PFSK-1 (cell line): ENCODE measurements around the gene FGGY.

ENCODE experiments used
- FOXP2 ChIP-seq: optimal IDR thresholded peaks from 2 replicates; pipeline ENCODE3; 2011; ENCODE audit warnings: borderline replicate concordance, control low read depth, inconsistent platforms; ENCODE audit not compliant: insufficient read depth; ENCODE audit errors: extremely low read length, extremely low read depth
- POLR2AphosphoS5 ChIP-seq: IDR thresholded peaks from 2 replicates; pipeline ENCODE4 v1.6.1; 2012; ENCODE audit warnings: low read depth, mild to moderate bottlenecking, control low read depth, low read length, moderate library complexity
- REST ChIP-seq, 2 experiments: IDR thresholded peaks; 2 replicates each; pipeline versions ENCODE4 v1.6.1 to v1.8.0; 2011 to 2012; ENCODE audit warnings: low read depth in 2 of 2, low read length in 2 of 2, control low read depth in 1 of 2, inconsistent platforms in 1 of 2, mild to moderate bottlenecking in 1 of 2, moderate library complexity in 1 of 2; ENCODE audit not compliant: insufficient read depth in 1 of 2
- SIN3A ChIP-seq: IDR thresholded peaks from 2 replicates; pipeline ENCODE4 v1.6.1; 2012; ENCODE audit warnings: mild to moderate bottlenecking, low read length, moderate library complexity, borderline replicate concordance; ENCODE audit not compliant: insufficient read depth
- TAF1 ChIP-seq: IDR thresholded peaks from 2 replicates; pipeline ENCODE4 v1.6.1; 2012; ENCODE audit warnings: low read length, control low read depth, borderline replicate concordance; ENCODE audit not compliant: insufficient read depth

The FGGY gene

GRCh38 chr1:59473831-59474230 lies 176.9 kb downstream of the FGGY start:
- TF ChIP-seq POLR2AphosphoS5, result no peak
- no peak for TF ChIP-seq TAF1
- TF ChIP-seq FOXP2, result no peak
- TF ChIP-seq SIN3A, result no peak
- TF ChIP-seq REST (IDR thresholded peaks at IDR 0.05; ENCODE audit: insufficient read depth in 1 of 2, low read depth in 2 of 2, low read length in 2 of 2), result no peak

GRCh38 chr1:59474496-59474895 lies 177.6 kb downstream of the FGGY start:
- TF ChIP-seq REST (IDR thresholded peaks at IDR 0.05; ENCODE audit: insufficient read depth in 1 of 2, low read depth in 2 of 2, low read length in 2 of 2), result no peak
- no peak for TF ChIP-seq POLR2AphosphoS5
- TF ChIP-seq TAF1, result no peak
- TF ChIP-seq SIN3A, result no peak
- no peak for TF ChIP-seq FOXP2

GRCh38 chr1:59475737-59476136 lies 178.8 kb downstream of the FGGY start:
- TF ChIP-seq POLR2AphosphoS5 (no peak), FOXP2 (no peak), TAF1 (no peak), REST (IDR thresholded peaks at IDR 0.05; ENCODE audit: insufficient read depth in 1 of 2, low read depth in 2 of 2, low read length in 2 of 2) (no peak), SIN3A (no peak)

- TF ChIP-seq FOXP2 (no peak), REST (IDR thresholded peaks at IDR 0.05; ENCODE audit: insufficient read depth in 1 of 2, low read depth in 2 of 2, low read length in 2 of 2) (no peak), SIN3A (no peak), POLR2AphosphoS5 (no peak), TAF1 (no peak)
Observed at GRCh38 chr1:59477286-59477685, 180.4 kb downstream of the FGGY start.

- TF ChIP-seq POLR2AphosphoS5 (no peak), TAF1 (no peak), SIN3A (no peak)
Observed at GRCh38 chr1:59477867-59478266, 181.0 kb downstream of the FGGY start.
